ENCODE measurements around the gene ABRAXAS1. TPM values are rescaled to one million over a fixed set of nuclear protein-coding genes. Genes with fewer than 3 reads are reported as not detected.

ABRAXAS1 gene
- 10 to 100 TPM; 17.1 to 18.9 (median 17.7) TPM for total RNA-seq

DNA sequence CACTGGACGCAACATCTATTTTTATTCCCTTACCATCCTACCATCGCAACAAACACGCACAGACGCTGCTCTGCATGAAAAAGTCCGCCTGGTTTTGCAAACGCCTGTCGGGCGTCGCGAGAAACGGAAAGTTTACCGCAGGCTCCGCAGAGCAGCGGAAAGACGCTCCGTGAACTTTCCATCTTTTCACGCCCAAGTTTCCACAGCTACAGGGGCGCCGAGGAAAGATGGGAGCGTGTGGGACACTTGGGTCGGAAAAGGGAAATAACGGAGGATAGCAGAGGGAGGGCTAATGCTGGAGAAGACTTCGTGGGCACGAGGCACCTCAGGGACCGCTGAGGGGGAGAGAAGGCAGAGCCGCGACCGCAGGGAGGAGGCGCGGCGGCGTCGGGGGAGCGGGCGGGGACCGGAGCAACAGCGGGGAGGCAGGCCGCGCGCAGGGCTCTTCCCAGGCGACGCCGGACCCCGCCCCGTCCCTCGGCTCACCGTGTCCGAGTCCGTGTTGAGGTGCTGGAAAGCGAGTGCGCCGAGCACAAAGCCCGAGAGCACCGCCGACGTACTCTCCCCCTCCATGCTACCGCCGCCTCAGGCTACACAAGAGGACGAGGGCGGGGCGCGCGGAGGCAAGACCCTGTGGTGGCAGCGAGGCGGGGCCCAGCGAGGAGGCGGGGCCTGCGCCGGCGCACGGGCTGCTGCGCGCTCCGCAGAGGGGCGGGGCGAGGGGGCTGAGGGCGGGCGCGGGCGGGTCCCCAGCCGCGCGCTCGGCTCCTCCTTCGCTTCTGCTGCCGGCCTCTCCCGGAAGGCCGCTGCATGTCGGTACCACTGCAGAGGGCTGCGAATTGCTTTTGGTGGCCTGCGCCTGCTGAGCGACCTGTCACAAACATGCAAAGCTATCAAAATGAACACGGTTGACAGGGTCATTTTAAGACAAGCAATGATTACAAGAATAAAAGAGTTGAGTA lies at the start of gene ABRAXAS1:
Gene ABRAXAS1 (minus strand): TSS at position 601 of the 962 bp plus-strand sequence. CDS start 28 bp downstream, at position 573.
- TF ChIP-seq, protein P1, sequence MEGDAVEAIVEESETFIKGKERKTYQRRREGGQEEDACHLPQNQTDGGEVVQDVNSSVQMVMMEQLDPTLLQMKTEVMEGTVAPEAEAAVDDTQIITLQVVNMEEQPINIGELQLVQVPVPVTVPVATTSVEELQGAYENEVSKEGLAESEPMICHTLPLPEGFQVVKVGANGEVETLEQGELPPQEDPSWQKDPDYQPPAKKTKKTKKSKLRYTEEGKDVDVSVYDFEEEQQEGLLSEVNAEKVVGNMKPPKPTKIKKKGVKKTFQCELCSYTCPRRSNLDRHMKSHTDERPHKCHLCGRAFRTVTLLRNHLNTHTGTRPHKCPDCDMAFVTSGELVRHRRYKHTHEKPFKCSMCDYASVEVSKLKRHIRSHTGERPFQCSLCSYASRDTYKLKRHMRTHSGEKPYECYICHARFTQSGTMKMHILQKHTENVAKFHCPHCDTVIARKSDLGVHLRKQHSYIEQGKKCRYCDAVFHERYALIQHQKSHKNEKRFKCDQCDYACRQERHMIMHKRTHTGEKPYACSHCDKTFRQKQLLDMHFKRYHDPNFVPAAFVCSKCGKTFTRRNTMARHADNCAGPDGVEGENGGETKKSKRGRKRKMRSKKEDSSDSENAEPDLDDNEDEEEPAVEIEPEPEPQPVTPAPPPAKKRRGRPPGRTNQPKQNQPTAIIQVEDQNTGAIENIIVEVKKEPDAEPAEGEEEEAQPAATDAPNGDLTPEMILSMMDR (IDR thresholded peaks at IDR 0.05; ENCODE audit: low read depth), result no peak

GRCh38 chr4:83527671-83528070 lies 42.8 kb upstream of the ABRAXAS1 start:
- TF ChIP-seq, protein P1 (IDR thresholded peaks at IDR 0.05; ENCODE audit: low read depth), result no peak

GRCh38 chr4:83522239-83522638 lies 37.3 kb upstream of the ABRAXAS1 start:
- TF ChIP-seq, protein P1 (IDR thresholded peaks at IDR 0.05; ENCODE audit: low read depth), result no peak

DNA sequence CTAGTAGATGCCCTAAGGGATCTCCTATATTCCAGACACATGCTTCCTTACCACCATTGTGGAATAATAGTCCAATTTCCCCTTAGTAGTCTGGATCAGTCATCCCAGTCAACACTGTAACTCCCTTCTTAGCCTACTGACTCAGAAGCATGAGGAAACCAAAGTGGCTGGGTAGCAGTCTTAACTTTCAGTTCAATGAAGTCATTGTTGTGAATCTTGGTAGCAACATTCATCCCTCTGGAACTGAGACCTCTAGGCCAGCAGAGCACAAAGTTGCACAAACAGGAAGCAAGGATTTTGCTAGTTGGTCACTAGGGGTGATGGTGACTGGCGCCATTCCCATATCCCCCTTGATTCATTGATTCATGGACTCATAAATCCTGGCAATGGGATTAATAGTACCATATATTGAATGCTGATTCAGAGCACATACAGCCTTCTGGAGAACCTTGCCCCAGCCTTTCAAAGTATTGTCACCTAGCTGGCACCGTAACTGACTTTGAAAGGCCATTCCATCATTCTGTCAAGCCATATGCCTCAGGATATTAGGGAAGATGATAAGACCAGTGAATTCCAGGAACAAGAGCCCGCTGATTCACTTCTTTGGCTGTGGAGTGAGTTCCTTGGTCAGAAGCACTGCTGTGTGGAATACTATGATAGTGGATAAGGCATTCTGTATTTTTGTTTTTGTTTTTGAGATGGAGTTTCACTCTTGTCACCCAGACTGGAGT lies 31.3 kb upstream of the ABRAXAS1 start:
- TF ChIP-seq, protein P1 (IDR thresholded peaks at IDR 0.05; ENCODE audit: low read depth), result no peak

DNA sequence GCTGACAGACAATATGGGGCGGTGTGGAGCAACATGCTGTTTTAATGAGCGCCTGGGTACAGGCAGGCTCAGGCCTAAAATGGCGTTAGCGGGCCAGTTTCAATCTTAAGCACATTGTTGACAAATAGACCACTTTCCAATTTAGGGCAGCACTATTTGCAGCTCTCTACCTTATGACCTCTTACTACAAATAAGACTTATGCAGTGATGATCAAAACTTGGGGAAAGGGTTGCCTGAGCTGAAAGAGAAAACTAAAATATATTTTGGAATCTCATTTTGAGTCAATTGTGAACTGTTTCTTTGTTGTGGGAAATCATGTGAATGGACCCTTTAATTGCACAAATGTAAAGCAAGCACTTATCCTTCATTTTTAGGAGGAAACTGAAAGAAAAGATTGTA lies 25.5 kb upstream of the ABRAXAS1 start:
- TF ChIP-seq, protein P1 (IDR thresholded peaks at IDR 0.05; ENCODE audit: low read depth), result no peak

GRCh38 chr4:83504996-83505395 lies 20.1 kb upstream of the ABRAXAS1 start:
- TF ChIP-seq, protein P1 (IDR thresholded peaks at IDR 0.05; ENCODE audit: low read depth), result no peak

- TF ChIP-seq, protein P1 (IDR thresholded peaks at IDR 0.05; ENCODE audit: low read depth), result no peak
Observed at GRCh38 chr4:83504503-83504902, 19.6 kb upstream of the ABRAXAS1 start.

Data from subcutaneous adipose tissue (tissue), 4 donors.